Measurements from ENCODE around the gene DCUN1D3. TPM values are rescaled to one million over a fixed set of nuclear protein-coding genes. Genes with fewer than 3 reads are reported as not detected.
"Not testable (repeated sequence)": the region's sequence is repeated elsewhere in the genome, so short reads cannot be mapped to it uniquely, and the experiment has no call there.

The DCUN1D3 gene
- total and polyA plus RNA-seq, 9 donors: 2.6 to 18.2 (median 12.2) TPM

DNA sequence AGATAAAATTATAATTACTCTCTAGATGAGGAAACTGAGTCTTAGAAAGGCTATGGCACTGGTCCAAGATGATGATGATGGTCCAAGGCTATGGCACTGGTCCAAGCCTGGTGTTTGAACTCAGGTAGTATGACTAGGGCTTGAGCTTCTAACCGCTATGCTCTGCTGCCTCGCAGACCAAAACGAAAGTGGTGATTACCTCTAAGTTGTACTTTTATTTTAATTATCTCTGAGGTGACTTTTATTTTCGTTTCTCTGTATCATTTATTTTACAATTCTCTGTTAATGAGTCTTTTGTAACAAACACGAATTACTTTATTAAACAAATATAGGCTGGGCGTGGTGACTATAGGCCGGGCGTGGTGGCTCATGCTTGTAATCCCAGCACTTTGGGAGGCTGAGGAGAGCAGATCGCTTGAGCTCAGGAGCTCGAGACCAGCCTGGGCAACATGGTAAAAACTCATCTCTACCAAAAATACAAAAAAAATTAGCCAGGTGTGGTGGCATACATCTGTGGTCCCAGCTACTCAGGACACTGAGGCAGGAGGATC lies 88.2 kb downstream of the DCUN1D3 start:
- TF ChIP-seq, protein P1, sequence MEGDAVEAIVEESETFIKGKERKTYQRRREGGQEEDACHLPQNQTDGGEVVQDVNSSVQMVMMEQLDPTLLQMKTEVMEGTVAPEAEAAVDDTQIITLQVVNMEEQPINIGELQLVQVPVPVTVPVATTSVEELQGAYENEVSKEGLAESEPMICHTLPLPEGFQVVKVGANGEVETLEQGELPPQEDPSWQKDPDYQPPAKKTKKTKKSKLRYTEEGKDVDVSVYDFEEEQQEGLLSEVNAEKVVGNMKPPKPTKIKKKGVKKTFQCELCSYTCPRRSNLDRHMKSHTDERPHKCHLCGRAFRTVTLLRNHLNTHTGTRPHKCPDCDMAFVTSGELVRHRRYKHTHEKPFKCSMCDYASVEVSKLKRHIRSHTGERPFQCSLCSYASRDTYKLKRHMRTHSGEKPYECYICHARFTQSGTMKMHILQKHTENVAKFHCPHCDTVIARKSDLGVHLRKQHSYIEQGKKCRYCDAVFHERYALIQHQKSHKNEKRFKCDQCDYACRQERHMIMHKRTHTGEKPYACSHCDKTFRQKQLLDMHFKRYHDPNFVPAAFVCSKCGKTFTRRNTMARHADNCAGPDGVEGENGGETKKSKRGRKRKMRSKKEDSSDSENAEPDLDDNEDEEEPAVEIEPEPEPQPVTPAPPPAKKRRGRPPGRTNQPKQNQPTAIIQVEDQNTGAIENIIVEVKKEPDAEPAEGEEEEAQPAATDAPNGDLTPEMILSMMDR (IDR thresholded peaks at IDR 0.05): no peak
- TF ChIP-seq EP300 (IDR thresholded peaks at IDR 0.05): no peak
- TF ChIP-seq POLR2A (IDR thresholded peaks at IDR 0.05): no peak
- no peak for DNase-seq
- peaks cover 1% of the 10 kb centered on the region for H3K4me1 ChIP-seq (ENCODE audit: insufficient read depth)
- no peaks in the 10 kb centered on the region for H3K9me3 ChIP-seq
- no peak overlapping the region for H3K4me3 ChIP-seq
- H3K27me3 ChIP-seq: no peaks in the 10 kb centered on the region
- 91 to 94% (median 93%) methylated on average over 10 of the region's 10 CpGs for WGBS, 3 donors
- H3K27ac ChIP-seq: no peak overlapping the region
- intact Hi-C loops (cut with DNase I): no loop called here
- H3K36me3 ChIP-seq: no peaks in the 10 kb centered on the region

DNA sequence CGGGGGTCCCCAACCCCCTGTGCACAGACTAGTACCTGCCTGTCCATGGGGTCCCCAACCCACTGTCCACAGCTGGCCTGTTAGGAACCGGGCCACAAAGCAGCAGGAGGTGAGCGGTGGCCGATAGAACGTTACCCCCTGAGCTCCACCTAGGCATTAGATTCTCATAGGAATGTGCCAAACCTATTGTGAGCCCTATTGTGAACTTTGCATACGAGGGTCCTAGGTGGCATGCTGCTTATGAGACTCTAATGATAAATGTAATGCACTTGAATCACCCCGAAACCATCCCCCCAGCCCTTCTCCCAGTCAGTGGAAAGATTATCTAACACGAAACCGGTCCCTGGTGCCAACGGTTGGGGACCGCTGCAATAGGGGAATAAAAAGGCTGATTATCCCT lies 92.3 kb downstream of the DCUN1D3 start:
- Histone ChIP-seq H3K27me3 (no peaks in the 10 kb centered on the region), H3K4me1 (ENCODE audit: insufficient read depth) (peaks cover 1% of the 10 kb centered on the region), H3K4me3 (no peak overlapping the region), H3K36me3 (no peaks in the 10 kb centered on the region), H3K9me3 (no peaks in the 10 kb centered on the region), H3K27ac (no peak overlapping the region)
- TF ChIP-seq, protein P1 (IDR thresholded peaks at IDR 0.05): no peak
- TF ChIP-seq EP300 (IDR thresholded peaks at IDR 0.05) (no peak), POLR2A (IDR thresholded peaks at IDR 0.05) (no peak)
- DNase-seq: peak in 1 of 5 donors; percentile 19
- intact Hi-C loops (cut with DNase I): no loop called here
- 84 to 96% (median 94%) methylated on average over 11 of the region's 11 CpGs for WGBS, 3 donors

DNA sequence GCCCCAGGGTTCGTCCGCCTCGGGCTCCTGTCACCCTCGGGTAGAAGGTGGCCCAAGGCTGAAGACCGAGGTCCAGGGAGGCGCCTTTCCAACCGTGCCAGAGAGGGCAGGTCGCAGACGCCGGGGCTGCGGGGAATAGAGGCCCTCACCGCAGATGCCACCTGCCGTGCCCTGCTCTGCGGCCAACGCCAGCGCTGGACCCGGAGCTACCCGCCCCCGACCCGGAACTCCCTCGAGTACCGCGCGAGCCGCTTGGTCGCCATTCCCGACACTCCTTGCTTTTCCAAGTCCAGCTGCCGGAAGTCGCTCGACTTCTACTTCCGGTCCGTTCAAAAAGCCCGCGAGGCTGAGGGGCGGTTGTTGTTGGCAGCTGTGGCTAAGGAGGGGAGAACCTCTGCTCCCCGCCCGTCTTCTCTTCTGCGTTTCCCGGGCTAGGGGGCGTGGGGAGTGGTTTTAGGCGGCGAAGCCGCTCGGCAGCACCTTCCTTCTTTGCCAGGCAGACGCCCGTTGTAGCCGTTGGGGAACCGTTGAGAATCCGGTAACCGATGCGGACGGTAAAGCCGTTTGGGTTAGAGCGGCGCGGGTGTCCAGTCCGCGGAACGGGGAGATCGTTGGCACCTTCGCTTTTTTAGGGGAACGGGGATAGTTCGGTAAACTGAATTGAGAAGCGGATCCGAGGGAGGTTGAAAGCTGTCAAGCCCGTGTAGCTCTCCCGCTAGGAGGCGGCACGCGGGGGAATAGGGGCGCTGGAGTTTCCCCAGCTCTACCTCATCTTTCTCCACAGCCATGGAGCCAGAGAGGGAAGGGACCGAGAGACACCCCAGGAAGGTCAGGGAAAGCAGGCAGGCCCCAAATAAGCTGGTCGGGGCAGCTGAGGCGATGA lies 93.7 kb downstream of the DCUN1D3 start, which contains the start of the genes ERI2 and REXO5:
TSS of gene ERI2 (minus strand) at position 305 of the 883 bp plus-strand sequence. CDS start at position 263, 42 bp downstream.
TSS of gene REXO5 (plus strand) at position 360 of the 883 bp plus-strand sequence. CDS start at position 787, 427 bp downstream.
- H3K27me3 ChIP-seq: no peaks in the 10 kb centered on the region
- peak; percentile 83 to 92 (median 85) for DNase-seq
- H3K27ac ChIP-seq: peak within 1 kb of the TSS; percentile 1 to 69
- peaks cover 1% of the 10 kb centered on the region for H3K4me1 ChIP-seq (ENCODE audit: insufficient read depth)
- WGBS, 3 donors: 0 to 1% (median 0%) methylated on average over 71 to 74 of the region's 74 CpGs
- TF ChIP-seq POLR2A (IDR thresholded peaks at IDR 0.05) (no peak), EP300 (IDR thresholded peaks at IDR 0.05) (no peak)
- TF ChIP-seq, protein P1 (IDR thresholded peaks at IDR 0.05): peak in 1 of 3 donors; percentile 20
- peak within 1 kb of the TSS; percentile 85 for H3K4me3 ChIP-seq
- no peaks in the 10 kb centered on the region for H3K9me3 ChIP-seq
- intact Hi-C loops (cut with DNase I): no loop called here
- no peaks in the 10 kb centered on the region for H3K36me3 ChIP-seq

DNA sequence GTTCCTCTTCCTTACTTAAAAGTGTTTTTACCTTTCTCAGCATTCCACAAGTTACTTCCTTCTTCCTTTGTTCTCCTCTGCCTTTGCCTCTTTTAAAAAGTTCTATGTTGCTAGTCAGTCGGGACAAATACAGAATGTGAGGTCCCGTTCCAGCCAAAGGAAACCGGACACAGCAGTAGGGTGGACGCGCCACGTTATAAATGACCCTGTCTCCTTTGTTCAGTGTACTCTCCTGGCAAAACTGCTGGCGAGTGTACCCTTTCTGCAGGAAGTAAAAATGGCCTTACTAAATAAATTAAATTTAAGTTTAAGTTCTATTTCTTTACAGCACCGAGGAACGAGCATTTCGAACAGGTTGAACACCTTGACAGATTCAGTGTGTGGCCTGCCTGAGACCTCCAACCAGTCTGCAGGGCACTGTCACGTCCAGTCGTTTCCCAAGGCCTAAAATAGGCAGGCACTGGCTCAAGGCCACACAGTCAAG lies 94.4 kb downstream of the DCUN1D3 start:
- DNase-seq; H3K4me1 ChIP-seq (ENCODE audit: insufficient read depth); H3K27me3 ChIP-seq; H3K36me3 ChIP-seq; intact Hi-C loops (cut with DNase I); H3K9me3 ChIP-seq: not testable (repeated sequence)
- Histone ChIP-seq H3K27ac (peak overlapping the region in 1 of 2 donors; percentile 69), H3K4me3 (peak overlapping the region; percentile 85)
- 4 to 8% (median 7%) methylated on average over 12 of the region's 12 CpGs for WGBS, 3 donors

Small RNA genes lying within 50 kb of the gene (small RNA-seq; reads per million reads assigned to genes)
- gene RF00618: not detected

Other genes starting within 250 kb of the DCUN1D3 start
- gene ACSM1, start 202.7 kb downstream of the DCUN1D3 start, total RNA-seq: 1 to 10 TPM in 6 of 7 donors, under 1 TPM in 1; 0.91 to 2.8 (median 1.8) TPM
- gene ACSM1, start 202.7 kb downstream of the DCUN1D3 start, polyA plus RNA-seq: 1 to 10 TPM; 1.5 to 5.0 TPM
- gene THUMPD1, start 158.5 kb downstream of the DCUN1D3 start, total RNA-seq: 10 to 100 TPM; 29.3 to 45.5 (median 37.2) TPM
- 10 to 100 TPM; 18.2 to 27.9 TPM for gene THUMPD1, start 158.5 kb downstream of the DCUN1D3 start, polyA plus RNA-seq
- gene ACSM3, start 136.3 kb downstream of the DCUN1D3 start, total RNA-seq: 100 to 1,000 TPM in 6 of 7 donors, 10 to 100 TPM in 1; 97.1 to 481 (median 251) TPM
- 100 to 1,000 TPM; 237 to 248 TPM for gene ACSM3, start 136.3 kb downstream of the DCUN1D3 start, polyA plus RNA-seq
- 10 to 100 TPM in 1 of 7 donors, 1 to 10 TPM in 6; 3.6 to 10.3 (median 6.4) TPM for gene ERI2, start 93.9 kb downstream of the DCUN1D3 start, total RNA-seq
- 1 to 10 TPM; 4.1 to 6.7 TPM for gene ERI2, start 93.9 kb downstream of the DCUN1D3 start, polyA plus RNA-seq
- gene REXO5, start 93.8 kb downstream of the DCUN1D3 start, total RNA-seq: 1 to 10 TPM in 6 of 7 donors, under 1 TPM in 1; 0.73 to 7.6 (median 2.4) TPM
- 1 to 10 TPM; 4.0 to 4.8 TPM for gene REXO5, start 93.8 kb downstream of the DCUN1D3 start, polyA plus RNA-seq
- gene LYRM1, start 413 bp upstream of the DCUN1D3 start, total RNA-seq: 10 to 100 TPM; 31.6 to 53.4 (median 42.0) TPM
- gene LYRM1, start 413 bp upstream of the DCUN1D3 start, polyA plus RNA-seq: 10 to 100 TPM; 52.4 to 64.5 TPM